ENCODE data around the gene SRRM5. TPM values are rescaled to one million over a fixed set of nuclear protein-coding genes. Genes with fewer than 3 reads are reported as not detected.

SRRM5 gene
- total and polyA plus RNA-seq, 2 of the 13 experiments (the other 11 are each of a cell fraction or from before 2014, with no cell fraction given): 0.11 to 0.16 TPM

DNA sequence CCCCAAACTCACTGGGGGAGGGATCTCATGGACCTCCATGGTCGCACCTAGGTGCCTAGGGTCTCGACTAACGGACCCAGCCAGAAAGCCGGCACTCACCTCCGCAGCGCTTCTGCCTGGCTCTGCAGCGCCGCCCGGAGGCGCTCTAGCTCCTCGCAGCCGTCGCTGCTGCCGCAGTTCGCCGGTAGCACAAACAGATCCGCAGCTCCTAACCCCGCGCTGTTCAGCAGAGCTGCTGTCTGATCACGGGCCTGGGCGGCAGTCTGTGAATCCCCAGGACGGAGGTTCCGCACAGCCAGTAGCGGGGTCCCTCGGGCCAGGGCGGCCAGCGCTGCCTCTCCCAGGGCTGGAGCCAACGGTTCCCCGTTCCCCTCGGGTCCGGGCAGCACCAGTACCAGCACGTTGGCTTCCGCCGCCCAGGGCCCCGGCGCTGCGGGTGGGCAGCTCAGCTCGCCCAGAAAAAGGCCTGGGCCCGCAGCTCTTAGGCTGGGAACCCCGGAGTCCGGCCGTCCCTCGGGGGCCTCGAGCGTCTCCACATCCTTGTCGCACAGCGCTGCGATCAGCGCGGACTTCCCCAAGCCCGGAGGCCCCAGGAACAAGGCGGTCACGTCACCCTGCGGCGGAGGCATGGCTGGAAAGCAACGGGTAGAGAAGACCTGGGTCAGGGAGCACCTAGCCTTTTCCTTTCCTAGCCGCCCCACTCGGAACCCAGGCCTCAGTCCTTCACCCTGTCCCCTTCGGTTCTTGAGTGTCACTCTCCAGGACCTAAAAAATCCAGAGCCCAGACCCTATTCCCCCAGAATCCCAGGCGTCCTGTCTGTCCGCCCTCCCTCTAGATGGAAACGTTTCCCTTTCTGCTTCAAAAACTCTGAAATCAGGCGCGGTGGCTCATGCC, 16.9 kb upstream of the SRRM5 start (continued):
- TF ChIP-seq, protein P1, sequence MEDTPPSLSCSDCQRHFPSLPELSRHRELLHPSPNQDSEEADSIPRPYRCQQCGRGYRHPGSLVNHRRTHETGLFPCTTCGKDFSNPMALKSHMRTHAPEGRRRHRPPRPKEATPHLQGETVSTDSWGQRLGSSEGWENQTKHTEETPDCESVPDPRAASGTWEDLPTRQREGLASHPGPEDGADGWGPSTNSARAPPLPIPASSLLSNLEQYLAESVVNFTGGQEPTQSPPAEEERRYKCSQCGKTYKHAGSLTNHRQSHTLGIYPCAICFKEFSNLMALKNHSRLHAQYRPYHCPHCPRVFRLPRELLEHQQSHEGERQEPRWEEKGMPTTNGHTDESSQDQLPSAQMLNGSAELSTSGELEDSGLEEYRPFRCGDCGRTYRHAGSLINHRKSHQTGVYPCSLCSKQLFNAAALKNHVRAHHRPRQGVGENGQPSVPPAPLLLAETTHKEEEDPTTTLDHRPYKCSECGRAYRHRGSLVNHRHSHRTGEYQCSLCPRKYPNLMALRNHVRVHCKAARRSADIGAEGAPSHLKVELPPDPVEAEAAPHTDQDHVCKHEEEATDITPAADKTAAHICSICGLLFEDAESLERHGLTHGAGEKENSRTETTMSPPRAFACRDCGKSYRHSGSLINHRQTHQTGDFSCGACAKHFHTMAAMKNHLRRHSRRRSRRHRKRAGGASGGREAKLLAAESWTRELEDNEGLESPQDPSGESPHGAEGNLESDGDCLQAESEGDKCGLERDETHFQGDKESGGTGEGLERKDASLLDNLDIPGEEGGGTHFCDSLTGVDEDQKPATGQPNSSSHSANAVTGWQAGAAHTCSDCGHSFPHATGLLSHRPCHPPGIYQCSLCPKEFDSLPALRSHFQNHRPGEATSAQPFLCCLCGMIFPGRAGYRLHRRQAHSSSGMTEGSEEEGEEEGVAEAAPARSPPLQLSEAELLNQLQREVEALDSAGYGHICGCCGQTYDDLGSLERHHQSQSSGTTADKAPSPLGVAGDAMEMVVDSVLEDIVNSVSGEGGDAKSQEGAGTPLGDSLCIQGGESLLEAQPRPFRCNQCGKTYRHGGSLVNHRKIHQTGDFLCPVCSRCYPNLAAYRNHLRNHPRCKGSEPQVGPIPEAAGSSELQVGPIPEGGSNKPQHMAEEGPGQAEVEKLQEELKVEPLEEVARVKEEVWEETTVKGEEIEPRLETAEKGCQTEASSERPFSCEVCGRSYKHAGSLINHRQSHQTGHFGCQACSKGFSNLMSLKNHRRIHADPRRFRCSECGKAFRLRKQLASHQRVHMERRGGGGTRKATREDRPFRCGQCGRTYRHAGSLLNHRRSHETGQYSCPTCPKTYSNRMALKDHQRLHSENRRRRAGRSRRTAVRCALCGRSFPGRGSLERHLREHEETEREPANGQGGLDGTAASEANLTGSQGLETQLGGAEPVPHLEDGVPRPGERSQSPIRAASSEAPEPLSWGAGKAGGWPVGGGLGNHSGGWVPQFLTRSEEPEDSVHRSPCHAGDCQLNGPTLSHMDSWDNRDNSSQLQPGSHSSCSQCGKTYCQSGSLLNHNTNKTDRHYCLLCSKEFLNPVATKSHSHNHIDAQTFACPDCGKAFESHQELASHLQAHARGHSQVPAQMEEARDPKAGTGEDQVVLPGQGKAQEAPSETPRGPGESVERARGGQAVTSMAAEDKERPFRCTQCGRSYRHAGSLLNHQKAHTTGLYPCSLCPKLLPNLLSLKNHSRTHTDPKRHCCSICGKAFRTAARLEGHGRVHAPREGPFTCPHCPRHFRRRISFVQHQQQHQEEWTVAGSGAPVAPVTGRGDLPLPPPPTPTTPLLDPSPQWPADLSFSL (CRISPR knock-in tag; IDR thresholded peaks at IDR 0.05): no peak
- TF ChIP-seq KAT2B (IDR thresholded peaks at IDR 0.05; ENCODE audit: borderline replicate concordance, low read depth, low read length) (no peak), HOXA3 (CRISPR knock-in tag; IDR thresholded peaks at IDR 0.05) (0 out of 2 replicates have a peak, but pooled peaks have one; percentile 15), ZNF775 (CRISPR knock-in tag; IDR thresholded peaks at IDR 0.05; ENCODE audit: borderline replicate concordance) (no peak), KDM1A (CRISPR knock-in tag; IDR thresholded peaks at IDR 0.05) (no peak), ZNF747 (CRISPR knock-in tag; IDR thresholded peaks at IDR 0.05; ENCODE audit: borderline replicate concordance) (no peak), ZNF543 (CRISPR knock-in tag; IDR thresholded peaks at IDR 0.05) (peak; percentile 65; the same call in 1 of the 2 replicates), RNF2 (conservative IDR thresholded peaks at IDR 0.05; ENCODE audit: low read depth) (no peak), POLR2G (IDR thresholded peaks at IDR 0.05; ENCODE audit: low read depth, low read length) (no peak), JUND (CRISPR knock-in tag; IDR thresholded peaks at IDR 0.05) (0 out of 2 replicates have a peak, but pooled peaks have one; percentile 53), MED8 (CRISPR knock-in tag; IDR thresholded peaks at IDR 0.05; ENCODE audit: insufficient replicate concordance) (no peak)
- TF ChIP-seq, protein P2, sequence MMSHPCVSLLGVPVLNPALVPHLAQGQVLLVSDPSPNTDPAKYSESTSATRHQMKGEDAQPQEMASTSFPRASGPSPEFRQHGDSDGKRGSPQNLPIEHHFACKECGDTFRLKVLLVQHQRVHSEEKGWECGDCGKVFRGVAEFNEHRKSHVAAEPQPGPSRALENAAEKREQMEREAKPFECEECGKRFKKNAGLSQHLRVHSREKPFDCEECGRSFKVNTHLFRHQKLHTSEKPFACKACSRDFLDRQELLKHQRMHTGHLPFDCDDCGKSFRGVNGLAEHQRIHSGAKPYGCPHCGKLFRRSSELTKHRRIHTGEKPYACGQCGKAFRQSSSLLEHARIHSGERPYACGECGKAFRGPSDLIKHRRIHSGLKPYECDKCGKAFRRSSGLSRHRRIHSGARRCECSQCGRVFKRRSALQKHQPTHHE (CRISPR knock-in tag; IDR thresholded peaks at IDR 0.05; ENCODE audit: borderline replicate concordance): no peak
- TF ChIP-seq, protein P3, sequence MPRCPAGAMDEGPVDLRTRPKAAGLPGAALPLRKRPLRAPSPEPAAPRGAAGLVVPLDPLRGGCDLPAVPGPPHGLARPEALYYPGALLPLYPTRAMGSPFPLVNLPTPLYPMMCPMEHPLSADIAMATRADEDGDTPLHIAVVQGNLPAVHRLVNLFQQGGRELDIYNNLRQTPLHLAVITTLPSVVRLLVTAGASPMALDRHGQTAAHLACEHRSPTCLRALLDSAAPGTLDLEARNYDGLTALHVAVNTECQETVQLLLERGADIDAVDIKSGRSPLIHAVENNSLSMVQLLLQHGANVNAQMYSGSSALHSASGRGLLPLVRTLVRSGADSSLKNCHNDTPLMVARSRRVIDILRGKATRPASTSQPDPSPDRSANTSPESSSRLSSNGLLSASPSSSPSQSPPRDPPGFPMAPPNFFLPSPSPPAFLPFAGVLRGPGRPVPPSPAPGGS (CRISPR knock-in tag; IDR thresholded peaks at IDR 0.05): peak; percentile 69; the same call in 1 of the 2 replicates
- TF ChIP-seq, protein P4, sequence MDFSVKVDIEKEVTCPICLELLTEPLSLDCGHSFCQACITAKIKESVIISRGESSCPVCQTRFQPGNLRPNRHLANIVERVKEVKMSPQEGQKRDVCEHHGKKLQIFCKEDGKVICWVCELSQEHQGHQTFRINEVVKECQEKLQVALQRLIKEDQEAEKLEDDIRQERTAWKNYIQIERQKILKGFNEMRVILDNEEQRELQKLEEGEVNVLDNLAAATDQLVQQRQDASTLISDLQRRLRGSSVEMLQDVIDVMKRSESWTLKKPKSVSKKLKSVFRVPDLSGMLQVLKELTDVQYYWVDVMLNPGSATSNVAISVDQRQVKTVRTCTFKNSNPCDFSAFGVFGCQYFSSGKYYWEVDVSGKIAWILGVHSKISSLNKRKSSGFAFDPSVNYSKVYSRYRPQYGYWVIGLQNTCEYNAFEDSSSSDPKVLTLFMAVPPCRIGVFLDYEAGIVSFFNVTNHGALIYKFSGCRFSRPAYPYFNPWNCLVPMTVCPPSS (IDR thresholded peaks at IDR 0.05): no peak
- TF ChIP-seq, protein P5, sequence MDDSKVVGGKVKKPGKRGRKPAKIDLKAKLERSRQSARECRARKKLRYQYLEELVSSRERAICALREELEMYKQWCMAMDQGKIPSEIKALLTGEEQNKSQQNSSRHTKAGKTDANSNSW (CRISPR knock-in tag; IDR thresholded peaks at IDR 0.05; ENCODE audit: borderline replicate concordance): no peak
- TF ChIP-seq, protein P6, sequence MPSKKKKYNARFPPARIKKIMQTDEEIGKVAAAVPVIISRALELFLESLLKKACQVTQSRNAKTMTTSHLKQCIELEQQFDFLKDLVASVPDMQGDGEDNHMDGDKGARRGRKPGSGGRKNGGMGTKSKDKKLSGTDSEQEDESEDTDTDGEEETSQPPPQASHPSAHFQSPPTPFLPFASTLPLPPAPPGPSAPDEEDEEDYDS (CRISPR knock-in tag; IDR thresholded peaks at IDR 0.05): no peak

Data from HepG2 (cell line).